Measurements from ENCODE around the gene MINDY3. TPM values are rescaled to one million over a fixed set of nuclear protein-coding genes. Genes with fewer than 3 reads are reported as not detected.

Gene MINDY3
- total and polyA plus RNA-seq, 2 experiments from 2014 or later: 14.5 to 20.4 TPM

DNA sequence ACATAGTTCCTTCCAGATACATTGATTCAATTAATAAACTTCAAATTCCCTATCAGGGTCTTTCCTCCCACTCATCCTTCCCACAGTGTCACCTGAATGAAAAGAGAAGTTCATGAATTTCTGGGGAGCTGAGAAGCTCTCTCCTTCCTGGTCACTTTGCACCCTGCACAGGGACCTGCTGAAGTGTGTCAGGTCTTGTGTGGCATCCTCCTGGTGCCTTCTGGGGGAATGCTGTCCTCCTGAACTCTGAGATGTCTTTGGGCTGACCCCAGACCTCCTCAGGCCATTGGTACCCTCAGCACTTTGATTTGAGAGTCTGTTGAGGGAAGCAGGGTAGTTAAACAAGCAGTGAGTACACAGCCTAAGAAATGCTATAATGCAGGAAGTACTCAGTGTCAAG lies 101.0 kb downstream of the MINDY3 start:
- TF ChIP-seq CTCF (IDR thresholded peaks at IDR 0.05; ENCODE audit: low read depth, low read length): no peak
- Histone ChIP-seq H3K4me1 (ENCODE audit: low read depth) (no peaks in the 10 kb centered on the region), H3K9me3 (ENCODE audit: low read depth) (no peaks in the 10 kb centered on the region), H3K36me3 (no peaks in the 10 kb centered on the region), H3K27me3 (no peaks in the 10 kb centered on the region), H3K4me3 (no peak overlapping the region), H3K27ac (no peak overlapping the region)
- no peak for DNase-seq (ENCODE audit: low read depth in 1 of 2, low spot score in 1 of 2)

DNA sequence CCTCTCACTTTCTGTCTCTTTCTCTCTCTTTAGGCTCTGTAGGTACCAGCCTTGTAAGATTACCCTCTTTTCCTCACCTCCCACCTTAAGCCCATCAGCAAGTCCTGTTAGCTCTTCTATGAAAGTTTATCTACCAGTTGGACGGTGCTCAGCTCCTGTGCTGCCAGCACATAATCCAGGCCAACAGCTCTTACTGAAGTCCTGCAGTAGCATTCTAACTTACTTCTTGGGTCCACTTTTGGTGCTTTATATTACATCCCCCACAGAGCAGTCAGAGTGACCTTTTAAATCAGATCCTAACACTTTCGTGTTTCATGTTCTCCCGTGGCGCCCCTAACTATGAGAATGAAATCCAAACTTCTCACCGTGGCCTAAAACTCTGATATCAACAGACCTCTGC lies 101.7 kb downstream of the MINDY3 start:
- Histone ChIP-seq H3K9me3 (ENCODE audit: low read depth) (no peaks in the 10 kb centered on the region), H3K4me1 (ENCODE audit: low read depth) (no peaks in the 10 kb centered on the region), H3K4me3 (no peak overlapping the region), H3K27ac (no peak overlapping the region), H3K36me3 (no peaks in the 10 kb centered on the region), H3K27me3 (no peaks in the 10 kb centered on the region)
- no peak for TF ChIP-seq CTCF (IDR thresholded peaks at IDR 0.05; ENCODE audit: low read depth, low read length)
- no peak for DNase-seq (ENCODE audit: low read depth in 1 of 2, low spot score in 1 of 2)

DNA sequence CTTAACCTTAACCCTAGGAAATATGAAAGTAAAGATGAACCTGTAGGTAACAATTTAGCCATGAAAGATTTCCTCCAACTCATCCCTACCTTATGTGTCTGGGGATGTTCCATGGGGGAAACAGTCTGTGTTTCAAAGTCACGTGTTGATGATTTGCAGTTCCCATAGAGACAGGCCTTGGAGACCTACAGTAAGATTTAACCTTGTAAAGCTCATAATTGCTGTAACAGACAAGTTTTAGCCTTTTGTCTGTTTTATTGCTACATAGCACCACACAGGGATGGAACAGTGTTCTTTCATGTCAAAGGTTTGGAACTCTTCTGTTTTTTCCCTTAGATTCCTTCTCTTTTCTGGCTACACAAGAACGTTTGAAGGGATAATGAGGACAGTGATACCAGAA lies 105.4 kb downstream of the MINDY3 start:
- Histone ChIP-seq H3K27ac (no peak overlapping the region), H3K27me3 (no peaks in the 10 kb centered on the region), H3K4me3 (no peak overlapping the region), H3K9me3 (ENCODE audit: low read depth) (no peaks in the 10 kb centered on the region), H3K36me3 (no peaks in the 10 kb centered on the region), H3K4me1 (ENCODE audit: low read depth) (no peaks in the 10 kb centered on the region)
- DNase-seq (ENCODE audit: low read depth in 1 of 2, low spot score in 1 of 2): no peak
- no peak for TF ChIP-seq CTCF (IDR thresholded peaks at IDR 0.05; ENCODE audit: low read depth, low read length)

DNA sequence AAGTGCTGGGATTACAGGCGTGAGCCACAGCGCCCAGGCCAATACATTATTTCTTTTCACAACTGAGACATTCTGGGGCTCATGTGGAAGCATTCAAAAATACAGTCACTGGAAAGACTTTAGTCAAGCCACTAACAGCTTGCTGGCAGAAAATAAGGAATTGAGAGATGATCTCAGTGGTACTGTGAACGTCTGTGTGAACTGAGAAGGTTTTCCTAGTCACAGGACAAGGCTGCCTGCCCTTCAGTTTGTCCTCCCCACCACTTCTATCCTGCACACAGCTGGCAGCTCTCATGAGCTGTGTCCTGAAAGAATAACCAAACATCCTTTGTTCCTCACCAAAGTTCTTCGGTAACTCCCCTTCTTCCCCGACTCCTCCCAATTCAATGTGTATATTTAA lies 109.3 kb downstream of the MINDY3 start:
- Histone ChIP-seq H3K36me3 (no peaks in the 10 kb centered on the region), H3K4me3 (no peak overlapping the region), H3K9me3 (ENCODE audit: low read depth) (no peaks in the 10 kb centered on the region), H3K27ac (no peak overlapping the region), H3K27me3 (no peaks in the 10 kb centered on the region), H3K4me1 (ENCODE audit: low read depth) (no peaks in the 10 kb centered on the region)
- DNase-seq (ENCODE audit: low read depth in 1 of 2, low spot score in 1 of 2): no peak
- no peak for TF ChIP-seq CTCF (IDR thresholded peaks at IDR 0.05; ENCODE audit: low read depth, low read length)

DNA sequence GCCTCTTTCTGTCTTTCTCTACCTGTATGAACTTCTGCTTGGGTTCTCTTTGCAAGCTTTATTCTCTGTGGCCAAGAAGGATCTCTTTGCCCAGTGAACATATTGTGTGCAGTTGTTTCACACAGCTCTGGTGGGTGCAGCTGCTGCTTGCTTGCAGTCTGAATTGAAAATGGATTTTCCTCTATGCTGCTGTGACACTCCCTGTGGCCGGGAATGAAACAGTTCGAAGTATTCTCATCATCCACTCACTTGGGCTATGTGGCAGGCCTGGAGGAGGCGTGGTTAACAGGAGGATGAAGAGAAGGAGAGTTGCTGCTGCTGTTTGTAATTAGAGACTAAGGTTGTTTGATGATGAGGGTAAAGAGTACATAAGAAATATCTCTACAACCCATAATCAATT lies 112.2 kb downstream of the MINDY3 start:
- peak in 1 of 2 donors; percentile 5 for DNase-seq (ENCODE audit: low read depth in 1 of 2, low spot score in 1 of 2)
- TF ChIP-seq CTCF (IDR thresholded peaks at IDR 0.05; ENCODE audit: low read depth, low read length): no peak

DNA sequence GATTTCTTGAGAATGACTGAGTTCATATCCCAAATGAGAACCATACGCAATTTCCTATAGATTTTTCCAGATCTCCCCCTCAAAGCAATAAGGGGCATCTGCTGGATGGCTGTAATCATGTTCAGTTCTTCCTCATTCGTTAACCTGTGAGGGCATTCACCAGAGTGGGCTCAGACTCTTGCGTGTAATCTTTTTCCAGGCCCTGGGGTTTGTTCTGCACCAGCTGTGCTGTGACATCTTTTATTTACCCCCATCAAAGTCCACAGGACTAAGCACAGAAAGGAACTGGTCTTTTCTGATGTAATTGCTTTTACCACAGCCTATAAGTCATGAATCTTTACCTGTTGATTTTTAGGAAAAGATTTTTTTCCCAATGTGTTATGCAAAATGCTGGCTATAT lies 112.7 kb downstream of the MINDY3 start:
- Histone ChIP-seq H3K9me3 (ENCODE audit: low read depth) (no peaks in the 10 kb centered on the region), H3K27ac (no peak overlapping the region), H3K4me1 (ENCODE audit: low read depth) (no peaks in the 10 kb centered on the region), H3K4me3 (no peak overlapping the region), H3K36me3 (no peaks in the 10 kb centered on the region), H3K27me3 (no peaks in the 10 kb centered on the region)
- TF ChIP-seq CTCF (IDR thresholded peaks at IDR 0.05; ENCODE audit: low read depth, low read length): no peak
- DNase-seq (ENCODE audit: low read depth in 1 of 2, low spot score in 1 of 2): no peak

More for the DNA sequence above, 112.2 kb downstream of the MINDY3 start:
- H3K4me3 ChIP-seq: no peak overlapping the region
- no peaks in the 10 kb centered on the region for H3K36me3 ChIP-seq
- no peaks in the 10 kb centered on the region for H3K4me1 ChIP-seq (ENCODE audit: low read depth)
- no peaks in the 10 kb centered on the region for H3K27me3 ChIP-seq
- H3K27ac ChIP-seq: no peak overlapping the region
- H3K9me3 ChIP-seq (ENCODE audit: low read depth): no peaks in the 10 kb centered on the region

Data from cardiac muscle cell (in vitro differentiated cells and primary cell).